Adrenal gland (tissue), 5 donors: ENCODE data around the gene ZNF200.

Source experiments
- CTCF ChIP-seq, 6 experiments: fragments of 450-650 bp in 4 of 6; fragments of 200-600 bp in 2 of 6; sonication (generic) in 1 of 6; IDR thresholded peaks; 1 replicate in 5 of 6; 2 replicates in 1 of 6; pipeline versions ENCODE4 v1.5.1 to v1.8.0; 2016 to 2021; ENCODE audit warnings: antibody characterized with exemption in 6 of 6, mild to moderate bottlenecking in 2 of 6, moderate library complexity in 1 of 6
- POLR2A ChIP-seq, 2 donors: fragments of 450-650 bp; IDR thresholded peaks; one replicate each; pipeline ENCODE4 v1.6.1; 2017; ENCODE audit warnings: antibody characterized with exemption in 2 of 2, mild to moderate bottlenecking in 2 of 2, moderate library complexity in 1 of 2
- donor health status: DM: no; HTN: no; CAD: no.

- TF ChIP-seq CTCF (IDR thresholded peaks at IDR 0.05) = no peak
- TF ChIP-seq POLR2A (IDR thresholded peaks at IDR 0.05) = no peak
Observed at GRCh38 chr16:3223913-3224515, 10.9 kb downstream of the ZNF200 start.
